ENCODE measurements around the gene RSRP1. TPM values are rescaled to one million over a fixed set of nuclear protein-coding genes. Genes with fewer than 3 reads are reported as not detected.

Gene RSRP1
- total and polyA plus RNA-seq, 2 donors (not counting 3 experiments of a cell fraction or from before 2014, with no cell fraction given), result 50.5 to 99.4 TPM

DNA sequence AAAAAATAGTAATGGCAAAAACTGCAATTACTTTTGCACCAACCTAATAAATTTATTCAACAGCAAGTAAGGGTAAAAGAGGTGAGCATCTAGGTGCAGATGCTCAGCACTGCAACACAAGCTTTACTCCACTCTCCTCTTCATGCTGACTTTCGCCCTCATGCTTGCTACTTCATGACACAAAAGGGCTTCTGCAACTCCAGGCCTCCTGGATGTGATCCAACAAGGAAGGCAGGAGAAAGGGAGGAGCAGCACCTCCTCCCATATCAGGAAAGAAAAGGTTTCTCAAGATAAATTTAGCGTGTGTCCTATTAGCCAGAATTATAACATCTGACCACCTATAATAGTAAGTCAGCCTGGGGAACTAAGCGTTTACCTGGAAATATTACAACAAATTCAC, 26.6 kb downstream of the RSRP1 start:
- no peaks in the 10 kb centered on the region for H4K20me1 ChIP-seq (replicated peaks; ENCODE audit: control insufficient read depth, extremely low read depth, insufficient read depth, low read length)
- dilution Hi-C loops (cut with MboI; ENCODE audit: extremely low pct_ligation_motif_present, low sequenced_read_pairs), result no loop called here
- peaks cover 7 to 9% of the 10 kb centered on the region in 2 experiments for H3K36me3 ChIP-seq (ENCODE audit: control insufficient read depth in 2 of 2, extremely low read depth in 1 of 2, insufficient read depth in 2 of 2, low read length in 2 of 2)
- no peaks in the 10 kb centered on the region for H3K9me1 ChIP-seq (replicated peaks; ENCODE audit: control insufficient read depth, extremely low read depth, insufficient read depth, low read length)
- H2AFZ ChIP-seq (ENCODE audit: low read depth, low read length), result no peak overlapping the region
- no peaks in the 10 kb centered on the region for H3K4me1 ChIP-seq (ENCODE audit: control insufficient read depth, extremely low read depth, insufficient read depth, low read length)
- ChIA-PET POLR2A (no interaction called here), CTCF (no interaction called here)
- no peaks in the 10 kb centered on the region for H3K79me2 ChIP-seq (ENCODE audit: control insufficient read depth, insufficient read depth, low read length)
- no peak overlapping the region for H3K27ac ChIP-seq (ENCODE audit: insufficient read depth, low read depth, low read length)
- no peaks in the 10 kb centered on the region for H3K9me3 ChIP-seq (replicated peaks; ENCODE audit: control insufficient read depth, insufficient read depth, low read length)
- no peak overlapping the region for H3K4me2 ChIP-seq (ENCODE audit: insufficient read depth, low read length)
- no peak overlapping the region for H3K4me3 ChIP-seq (replicated peaks in 1 of 3; ENCODE audit: insufficient read depth in 1 of 3, low read depth in 1 of 3, low read length in 3 of 3)
- intact Hi-C loops (cut with micrococcal nuclease), result no loop called here
- H3K9ac ChIP-seq (replicated peaks; ENCODE audit: extremely low read depth, insufficient read depth, low read length), result no peak overlapping the region
- no peak for TF ChIP-seq GATA2 (IDR thresholded peaks at IDR 0.05; ENCODE audit: insufficient read depth, insufficient read length, low read depth, low read length)
- TF ChIP-seq POLR2AphosphoS5 (IDR thresholded peaks at IDR 0.05; ENCODE audit: insufficient read depth, low read depth, low read length), result no peak
- TF ChIP-seq, protein P1, sequence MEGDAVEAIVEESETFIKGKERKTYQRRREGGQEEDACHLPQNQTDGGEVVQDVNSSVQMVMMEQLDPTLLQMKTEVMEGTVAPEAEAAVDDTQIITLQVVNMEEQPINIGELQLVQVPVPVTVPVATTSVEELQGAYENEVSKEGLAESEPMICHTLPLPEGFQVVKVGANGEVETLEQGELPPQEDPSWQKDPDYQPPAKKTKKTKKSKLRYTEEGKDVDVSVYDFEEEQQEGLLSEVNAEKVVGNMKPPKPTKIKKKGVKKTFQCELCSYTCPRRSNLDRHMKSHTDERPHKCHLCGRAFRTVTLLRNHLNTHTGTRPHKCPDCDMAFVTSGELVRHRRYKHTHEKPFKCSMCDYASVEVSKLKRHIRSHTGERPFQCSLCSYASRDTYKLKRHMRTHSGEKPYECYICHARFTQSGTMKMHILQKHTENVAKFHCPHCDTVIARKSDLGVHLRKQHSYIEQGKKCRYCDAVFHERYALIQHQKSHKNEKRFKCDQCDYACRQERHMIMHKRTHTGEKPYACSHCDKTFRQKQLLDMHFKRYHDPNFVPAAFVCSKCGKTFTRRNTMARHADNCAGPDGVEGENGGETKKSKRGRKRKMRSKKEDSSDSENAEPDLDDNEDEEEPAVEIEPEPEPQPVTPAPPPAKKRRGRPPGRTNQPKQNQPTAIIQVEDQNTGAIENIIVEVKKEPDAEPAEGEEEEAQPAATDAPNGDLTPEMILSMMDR (IDR thresholded peaks at IDR 0.05; ENCODE audit: extremely low read depth in 1 of 2, insufficient read depth in 1 of 2, low read depth in 1 of 2, low read length in 2 of 2), result no peak
- TF ChIP-seq FOS (IDR thresholded peaks at IDR 0.05; ENCODE audit: borderline replicate concordance, insufficient read depth, low read length), result no peak
- TF ChIP-seq, protein P2, sequence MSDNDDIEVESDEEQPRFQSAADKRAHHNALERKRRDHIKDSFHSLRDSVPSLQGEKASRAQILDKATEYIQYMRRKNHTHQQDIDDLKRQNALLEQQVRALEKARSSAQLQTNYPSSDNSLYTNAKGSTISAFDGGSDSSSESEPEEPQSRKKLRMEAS (IDR thresholded peaks at IDR 0.05; ENCODE audit: insufficient read depth, insufficient read length), result no peak
- TF ChIP-seq EZH2 (IDR thresholded peaks at IDR 0.05; ENCODE audit: borderline replicate concordance, low read depth, low read length, severe bottlenecking), result no peak
- TF ChIP-seq JUN (IDR thresholded peaks at IDR 0.05; ENCODE audit: borderline replicate concordance, insufficient read depth, insufficient read length, low read depth), result no peak
- no peak for TF ChIP-seq MYC (IDR thresholded peaks at IDR 0.05; ENCODE audit: low read depth, low read length)
- no peak for TF ChIP-seq POLR2A (IDR thresholded peaks at IDR 0.05; ENCODE audit: low read depth, low read length)
- no TSS peak for BruUV-seq (replicated peaks)
- FAIRE-seq (no peak), DNase-seq (ENCODE audit: low read depth, low spot score) (no peak)
- H3K27me3 ChIP-seq (ENCODE audit: control insufficient read depth in 2 of 2, insufficient read depth in 2 of 2, low read length in 2 of 2), result no peaks in the 10 kb centered on the region

Data from endothelial cell of umbilical vein (primary cell).